NCI-H2196 treated with DMSO at 0.1 percent for 48 hours (cell line): ENCODE data around the gene SMARCE1.

ENCODE experiments used
- DNase-seq: peaks from one replicate; lab custom pipeline; 2025; ENCODE audit not compliant: unreplicated experiment; lab: John Stamatoyannopoulos, UW

Gene SMARCE1

GRCh38 chr17:40647624-40648383, at the start of gene SMARCE1:
Gene SMARCE1, minus strand, starts transcription at chr17:40647818. Its CDS starts 2,016 bp downstream, at chr17:40645802.
- DNase-seq: peak; percentile 3

GRCh38 chr17:40697297-40697696, 49.7 kb upstream of the SMARCE1 start:
- DNase-seq: no peak

GRCh38 chr17:40696651-40697072, 49.0 kb upstream of the SMARCE1 start:
- no peak for DNase-seq

GRCh38 chr17:40695874-40696472, 48.4 kb upstream of the SMARCE1 start:
- DNase-seq: no peak

- no peak for DNase-seq
Observed at GRCh38 chr17:40694584-40694983, 47.0 kb upstream of the SMARCE1 start.

- DNase-seq: no peak
Observed at GRCh38 chr17:40687106-40687505, 39.5 kb upstream of the SMARCE1 start.

- DNase-seq: no peak
Observed at GRCh38 chr17:40686192-40686591, 38.6 kb upstream of the SMARCE1 start.

- no peak for DNase-seq
Observed at GRCh38 chr17:40680998-40681397, 33.4 kb upstream of the SMARCE1 start.

GRCh38 chr17:40679523-40679907, 31.9 kb upstream of the SMARCE1 start:
- DNase-seq: no peak

- DNase-seq: no peak
Observed at GRCh38 chr17:40678902-40679522, 31.4 kb upstream of the SMARCE1 start.

GRCh38 chr17:40675905-40676304, 28.3 kb upstream of the SMARCE1 start:
- no peak for DNase-seq

- no peak for DNase-seq
Observed at GRCh38 chr17:40672654-40673053, 25.0 kb upstream of the SMARCE1 start.

GRCh38 chr17:40671282-40671681, 23.7 kb upstream of the SMARCE1 start:
- DNase-seq: no peak

GRCh38 chr17:40666331-40666730, 18.7 kb upstream of the SMARCE1 start:
- no peak for DNase-seq

GRCh38 chr17:40664582-40665333, 17.1 kb upstream of the SMARCE1 start, which contains the start of gene KRT222:
Gene KRT222, minus strand, starts transcription at chr17:40665177. Its CDS starts 78 bp downstream, at chr17:40665099.
- DNase-seq: no peak

GRCh38 chr17:40663252-40663651, 15.6 kb upstream of the SMARCE1 start:
- no peak for DNase-seq

- no peak for DNase-seq
Observed at GRCh38 chr17:40659911-40660310, 12.3 kb upstream of the SMARCE1 start.

- no peak for DNase-seq
Observed at GRCh38 chr17:40658396-40658795, 10.8 kb upstream of the SMARCE1 start.

GRCh38 chr17:40651939-40652338, 4.3 kb upstream of the SMARCE1 start:
- no peak for DNase-seq

- no peak for DNase-seq
Observed at GRCh38 chr17:40648384-40648968, 858 bp upstream of the SMARCE1 start.
